ENCODE data around the gene TMEM106C. TPM values are rescaled to one million over a fixed set of nuclear protein-coding genes. Genes with fewer than 3 reads are reported as not detected.

TMEM106C gene
- total and polyA plus RNA-seq, 2 of the 4 experiments (the other 2 are of a cell fraction) = 72.1 to 74.6 TPM

- no TSS peak for BruUV-seq (replicated peaks)
- no peak overlapping the region for H3K18ac ChIP-seq (ENCODE audit: low read depth, low read length)
- DNase-seq = no peak
- H4K20me1 ChIP-seq (ENCODE audit: insufficient read depth, low read length) = no peaks in the 10 kb centered on the region
- H3K23ac ChIP-seq (ENCODE audit: low read depth, low read length) = no peak overlapping the region
- no peaks in the 10 kb centered on the region for H3K36me3 ChIP-seq (ENCODE audit: control insufficient read depth, insufficient read depth, low read length)
- H2BK5ac ChIP-seq (ENCODE audit: low read depth, low read length, poor library complexity, severe bottlenecking) = no peak overlapping the region
- TF ChIP-seq SMC3 (IDR thresholded peaks at IDR 0.05; ENCODE audit: low read depth, low read length) = no peak
- no peak for TF ChIP-seq RAD21 (IDR thresholded peaks at IDR 0.05; ENCODE audit: low read length)
- no peak for TF ChIP-seq MAZ (IDR thresholded peaks at IDR 0.05; ENCODE audit: borderline replicate concordance, low read depth, low read length)
- TF ChIP-seq POLR2A (IDR thresholded peaks at IDR 0.05; ENCODE audit: low read depth, low read length) = no peak
- no peak for TF ChIP-seq RCOR1 (IDR thresholded peaks at IDR 0.05; ENCODE audit: insufficient replicate concordance, low read length)
- no peak for TF ChIP-seq CEBPB (IDR thresholded peaks at IDR 0.05; ENCODE audit: low read depth, low read length)
- no peak for TF ChIP-seq RFX5 (IDR thresholded peaks at IDR 0.05; ENCODE audit: low read depth, low read length)
- TF ChIP-seq NFE2L2 (IDR thresholded peaks at IDR 0.05; ENCODE audit: low read depth, low read length) = no peak
- TF ChIP-seq USF2 (IDR thresholded peaks at IDR 0.05; ENCODE audit: low read depth, low read length) = no peak
- peaks cover 72% of the 10 kb centered on the region for H3K27me3 ChIP-seq (ENCODE audit: control insufficient read depth, insufficient read depth, low read length)
- H2AFZ ChIP-seq (replicated peaks; ENCODE audit: low read length, poor library complexity) = no peak overlapping the region
- in situ Hi-C loops (cut with MboI; ENCODE audit: low sequenced_read_pairs) (no loop called here), intact Hi-C loops (cut with micrococcal nuclease) (no loop called here), dilution Hi-C loops (cut with HindIII; ENCODE audit: low sequenced_read_pairs, unreplicated experiment) (no loop called here)
- H3K79me1 ChIP-seq (ENCODE audit: low read depth in 1 of 2, low read length in 2 of 2) = no peaks in the 10 kb centered on the region
- H3K27ac ChIP-seq (ENCODE audit: insufficient read depth, low read length) = no peak overlapping the region
- H3K4me3 ChIP-seq (ENCODE audit: insufficient read depth, low read depth, low read length) = no peak overlapping the region
- H2BK15ac ChIP-seq (ENCODE audit: low read depth, low read length) = no peak overlapping the region
- H3K4me1 ChIP-seq (ENCODE audit: control insufficient read depth, insufficient read depth, low read length) = no peaks in the 10 kb centered on the region
- H3K9me3 ChIP-seq (ENCODE audit: control insufficient read depth, insufficient read depth, low read length) = no peaks in the 10 kb centered on the region
- H2BK120ac ChIP-seq (ENCODE audit: low read depth, low read length) = no peak overlapping the region
- no peak overlapping the region for H3K56ac ChIP-seq (ENCODE audit: extremely low read depth, insufficient read depth, low read length)
- no peaks in the 10 kb centered on the region for H3K9me1 ChIP-seq (ENCODE audit: insufficient read depth, low read length)
- no peak overlapping the region for H4K5ac ChIP-seq (ENCODE audit: low read depth, low read length)
- H2AK5ac ChIP-seq (ENCODE audit: low read depth, low read length) = no peak overlapping the region
- no peak overlapping the region for H2BK20ac ChIP-seq (ENCODE audit: low read depth, low read length)
- no peak for ATAC-seq (ENCODE audit: low read depth)
- no peak overlapping the region for H4K91ac ChIP-seq (ENCODE audit: insufficient read depth, low read depth, low read length)
- no peak overlapping the region for H3K14ac ChIP-seq (replicated peaks; ENCODE audit: low read depth, low read length)
- H2AK9ac ChIP-seq (replicated peaks; ENCODE audit: low read depth, low read length, poor library complexity) = no peak overlapping the region
- ChIA-PET CTCF (no interaction called here), POLR2A (ENCODE audit: unreplicated experiment) (no interaction called here)
- H3K9ac ChIP-seq (ENCODE audit: low read depth, low read length) = no peak overlapping the region
- no peak overlapping the region for H3K4me2 ChIP-seq (ENCODE audit: low read depth, low read length)
- no peak overlapping the region for H3K4ac ChIP-seq (ENCODE audit: low read depth, low read length)
- H4K8ac ChIP-seq (ENCODE audit: low read depth in 2 of 2, low read length in 2 of 2) = no peak overlapping the region
- no CpG with 5 or more reads among the region's 1 CpG for WGBS, 2 experiments (ENCODE audit: extremely low coverage in 2 of 2, insufficient read length in 1 of 2)
Measured at GRCh38 chr12:48015129-48015528, 51.7 kb downstream of the TMEM106C start.

Measured in IMR-90 (cell line).